ENCODE measurements around the gene PSMD1.
"Not testable (repeated sequence)": the region's sequence is repeated elsewhere in the genome, so short reads cannot be mapped to it uniquely, and the experiment has no call there.

PSMD1 gene

DNA sequence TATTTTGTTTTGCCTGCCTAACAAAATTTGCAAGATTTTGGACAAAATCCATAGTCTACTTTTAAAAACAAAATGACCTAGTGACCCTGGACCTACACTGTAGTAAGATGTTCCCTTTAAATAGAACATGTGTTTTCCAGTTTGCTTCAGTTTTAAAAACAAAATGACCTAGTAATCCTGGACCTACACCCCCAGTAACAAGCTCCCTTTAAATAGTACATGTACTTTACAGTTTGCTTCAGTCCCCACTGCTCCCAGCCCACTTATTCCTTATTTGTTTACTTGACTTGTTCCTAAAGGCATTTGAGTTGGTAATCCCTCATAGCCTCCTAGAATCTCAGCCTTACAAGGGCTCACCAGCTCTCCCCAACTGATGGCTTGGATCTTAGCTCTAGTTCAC lies 102.6 kb downstream of the PSMD1 start:
- no peak for DNase-seq (ENCODE audit: low read depth)

GRCh38 chr2:231160701-231161100 lies 104.0 kb downstream of the PSMD1 start:
- DNase-seq (ENCODE audit: low read depth): no peak

DNA sequence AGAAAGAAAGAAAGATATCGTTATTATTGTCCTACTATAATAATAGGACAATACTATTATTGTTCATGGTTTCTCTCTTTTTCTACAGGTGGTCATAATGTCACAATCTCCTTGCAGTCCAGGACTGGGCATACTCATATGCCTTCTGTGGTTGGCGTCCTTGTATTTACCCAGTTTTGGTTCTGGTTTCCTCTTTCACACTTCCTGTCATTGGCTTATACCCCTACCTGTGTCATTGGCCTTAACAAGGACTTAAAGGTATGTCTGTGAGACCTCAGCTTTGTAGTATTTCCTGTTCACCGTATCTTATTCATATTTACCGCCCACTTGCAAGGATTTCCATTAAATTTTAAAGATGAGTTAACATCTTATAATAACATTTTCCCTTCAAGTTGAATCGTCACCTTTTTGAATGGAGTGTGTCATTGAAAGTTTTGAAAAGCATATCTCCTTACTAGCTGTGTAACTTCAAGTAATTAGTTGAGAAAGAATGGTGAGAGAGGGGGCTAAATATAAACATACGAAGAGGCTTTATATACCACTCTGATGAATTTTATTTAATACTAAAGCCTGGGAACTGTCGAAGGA lies 104.7 kb downstream of the PSMD1 start:
- DNase-seq (ENCODE audit: low read depth): no peak

DNA sequence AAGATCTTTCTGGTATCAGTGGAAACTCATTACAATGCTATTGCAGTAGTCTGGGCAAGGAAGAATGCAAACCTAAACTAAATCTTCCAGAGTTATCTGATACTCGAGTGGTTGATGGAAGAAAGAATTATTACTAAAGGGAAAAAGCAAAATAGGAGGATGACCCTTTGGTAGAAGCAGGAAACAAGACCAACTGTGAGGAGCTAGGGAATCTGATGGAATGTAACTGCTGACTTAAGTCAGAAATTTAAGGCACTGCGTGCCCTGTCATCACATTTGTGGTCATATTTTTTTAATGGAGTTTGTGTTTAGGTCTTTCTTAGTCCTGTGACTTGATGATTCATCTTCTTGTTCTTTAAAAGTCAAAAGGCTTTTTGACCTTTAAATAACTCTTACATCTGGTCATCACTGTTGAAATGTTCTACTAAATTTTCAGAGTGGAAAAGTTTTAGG lies 105.2 kb downstream of the PSMD1 start:
- no peak for DNase-seq (ENCODE audit: low read depth)

- DNase-seq (ENCODE audit: low read depth): no peak
Observed at GRCh38 chr2:231163011-231163410, 106.3 kb downstream of the PSMD1 start.

DNA sequence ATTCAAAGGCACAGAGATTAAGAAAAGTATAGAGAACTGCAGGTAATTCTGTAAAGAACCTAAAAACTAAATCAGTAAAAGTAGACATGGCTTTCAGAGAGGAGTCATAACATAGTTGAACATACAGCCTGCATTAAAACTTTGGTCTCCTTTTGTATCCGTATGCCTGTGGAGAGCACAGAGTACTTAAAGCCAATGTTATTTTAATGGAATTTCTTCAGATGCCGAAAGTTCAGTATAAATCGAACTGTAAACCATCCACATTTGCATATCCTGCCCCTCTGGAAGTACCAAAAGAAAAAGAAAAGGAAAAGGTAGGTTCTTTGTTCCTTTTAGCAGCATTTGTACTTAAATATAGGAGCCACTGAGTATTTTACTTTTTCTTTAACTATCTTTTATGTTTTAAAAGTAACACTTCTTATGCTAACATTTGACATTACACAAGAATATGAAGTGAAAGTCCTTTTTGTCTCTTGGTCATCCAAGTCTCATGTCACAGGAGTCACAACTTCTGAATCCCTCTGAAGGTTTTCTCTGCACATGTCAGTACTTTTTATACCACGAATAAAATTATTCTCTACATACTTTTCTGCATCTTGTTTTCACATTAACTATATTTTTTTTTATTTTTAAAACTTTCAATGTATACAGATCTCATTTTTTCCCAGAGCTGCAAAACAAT lies 106.9 kb downstream of the PSMD1 start:
- no peak for DNase-seq (ENCODE audit: low read depth)

GRCh38 chr2:231167745-231168459 lies 111.2 kb downstream of the PSMD1 start:
- DNase-seq (ENCODE audit: low read depth): no peak

GRCh38 chr2:231168460-231169139 lies 111.9 kb downstream of the PSMD1 start:
- DNase-seq (ENCODE audit: low read depth): no peak

- no peak for DNase-seq (ENCODE audit: low read depth)
Observed at GRCh38 chr2:231169488-231169887, 112.8 kb downstream of the PSMD1 start.

GRCh38 chr2:231170055-231170454 lies 113.4 kb downstream of the PSMD1 start:
- no peak for DNase-seq (ENCODE audit: low read depth)

DNA sequence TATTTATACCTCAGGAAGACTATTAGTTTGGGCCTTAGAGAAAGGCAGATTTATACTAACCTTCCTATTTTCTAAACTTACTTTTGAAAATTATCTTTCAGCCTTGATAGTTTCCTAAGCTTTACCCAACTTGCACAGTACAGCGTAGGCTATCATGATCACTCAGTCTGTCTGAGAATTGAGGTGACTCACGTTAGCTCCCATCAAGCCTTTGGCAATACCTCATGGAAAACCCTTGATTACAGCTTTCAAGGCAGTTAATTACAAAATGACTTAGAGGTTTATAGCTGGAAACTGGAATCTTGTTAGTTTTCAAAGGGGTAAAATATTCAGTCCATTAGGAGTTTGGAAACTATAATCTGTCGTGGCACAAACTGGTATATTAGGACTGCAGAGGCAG lies 115.4 kb downstream of the PSMD1 start:
- no peak for DNase-seq (ENCODE audit: low read depth)

GRCh38 chr2:231174211-231174651 lies 117.6 kb downstream of the PSMD1 start:
- DNase-seq (ENCODE audit: low read depth): no peak

- no peak for DNase-seq (ENCODE audit: low read depth)
Observed at GRCh38 chr2:231176066-231176465, 119.4 kb downstream of the PSMD1 start.

DNA sequence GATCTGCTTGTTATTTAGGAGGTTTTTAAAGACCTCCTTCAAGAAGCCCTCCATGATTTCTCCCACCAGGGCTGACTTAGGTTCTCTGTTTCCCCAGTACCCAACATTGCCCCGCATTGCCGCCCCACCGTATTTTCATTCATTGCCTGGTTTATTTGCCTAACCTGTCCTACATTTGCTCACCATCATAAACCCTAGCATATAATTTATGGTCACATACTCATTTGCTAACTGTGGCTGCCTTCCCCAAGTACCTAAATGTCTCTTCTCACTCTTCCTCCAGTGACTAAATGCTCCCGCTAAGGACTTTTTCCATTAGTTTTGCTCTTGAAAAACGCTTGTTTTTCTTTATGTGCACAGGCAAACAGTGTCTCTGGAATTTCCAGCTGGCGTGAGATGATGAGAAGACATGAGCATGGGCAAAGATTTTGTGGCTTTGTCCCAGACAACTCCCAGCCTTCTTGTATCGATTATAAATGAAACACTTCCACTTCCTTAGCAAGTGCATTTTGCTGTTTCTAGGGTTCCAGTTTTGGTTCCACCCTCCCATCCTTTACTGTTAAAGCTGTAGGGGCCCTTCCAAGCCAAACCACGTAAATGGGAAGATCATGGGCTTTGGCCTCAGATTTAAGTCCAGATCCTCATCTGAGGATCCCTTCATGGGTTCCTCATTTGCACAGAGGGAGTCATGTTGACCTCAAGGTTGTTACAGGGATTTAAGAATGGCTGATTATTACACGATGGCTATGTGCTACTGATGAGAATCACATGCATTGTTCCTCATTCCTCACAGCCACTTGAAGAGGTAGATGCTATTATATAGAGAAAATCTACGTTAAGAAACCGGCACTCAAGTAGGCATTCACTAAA lies 120.7 kb downstream of the PSMD1 start:
- no peak for DNase-seq (ENCODE audit: low read depth)

- not testable (repeated sequence) for DNase-seq (ENCODE audit: low read depth)
Observed at GRCh38 chr2:231178805-231179204, 122.1 kb downstream of the PSMD1 start.

DNA sequence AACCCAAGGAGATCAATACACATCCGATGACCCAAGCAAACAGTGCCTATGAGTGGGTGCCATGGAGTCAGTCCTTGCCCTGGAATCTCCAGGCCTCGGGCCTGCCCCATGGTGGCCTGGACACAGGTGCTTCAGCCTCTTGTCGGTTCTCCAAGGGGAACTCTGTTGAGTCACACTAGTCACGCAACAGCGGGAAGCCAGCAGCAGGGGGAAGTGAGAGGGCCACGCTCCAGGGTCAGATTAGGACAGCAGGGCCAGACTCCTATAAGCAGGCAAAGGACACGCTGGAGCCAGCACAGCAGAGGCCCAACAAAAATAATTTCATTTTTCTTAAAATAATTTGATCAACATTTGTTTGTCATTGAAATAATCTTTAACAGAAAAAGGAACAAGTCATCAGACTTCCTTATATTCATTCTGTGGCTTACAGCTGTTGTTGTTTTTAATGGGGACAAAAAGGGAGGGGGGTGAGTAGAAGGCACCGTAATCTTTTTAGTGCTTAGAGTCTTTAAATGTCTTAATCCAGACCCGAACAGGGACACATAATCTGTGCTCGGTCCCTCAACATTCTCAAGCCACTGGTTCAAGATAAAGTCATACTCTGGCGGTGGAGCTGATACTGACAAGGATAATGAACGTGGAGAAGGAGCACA lies 125.3 kb downstream of the PSMD1 start:
- DNase-seq (ENCODE audit: low read depth): no peak

GRCh38 chr2:231182513-231182899 lies 125.8 kb downstream of the PSMD1 start:
- no peak for DNase-seq (ENCODE audit: low read depth)

- no peak for DNase-seq (ENCODE audit: low read depth)
Observed at GRCh38 chr2:231183851-231184250, 127.2 kb downstream of the PSMD1 start.

GRCh38 chr2:231184319-231184718 lies 127.7 kb downstream of the PSMD1 start:
- no peak for DNase-seq (ENCODE audit: low read depth)

DNA sequence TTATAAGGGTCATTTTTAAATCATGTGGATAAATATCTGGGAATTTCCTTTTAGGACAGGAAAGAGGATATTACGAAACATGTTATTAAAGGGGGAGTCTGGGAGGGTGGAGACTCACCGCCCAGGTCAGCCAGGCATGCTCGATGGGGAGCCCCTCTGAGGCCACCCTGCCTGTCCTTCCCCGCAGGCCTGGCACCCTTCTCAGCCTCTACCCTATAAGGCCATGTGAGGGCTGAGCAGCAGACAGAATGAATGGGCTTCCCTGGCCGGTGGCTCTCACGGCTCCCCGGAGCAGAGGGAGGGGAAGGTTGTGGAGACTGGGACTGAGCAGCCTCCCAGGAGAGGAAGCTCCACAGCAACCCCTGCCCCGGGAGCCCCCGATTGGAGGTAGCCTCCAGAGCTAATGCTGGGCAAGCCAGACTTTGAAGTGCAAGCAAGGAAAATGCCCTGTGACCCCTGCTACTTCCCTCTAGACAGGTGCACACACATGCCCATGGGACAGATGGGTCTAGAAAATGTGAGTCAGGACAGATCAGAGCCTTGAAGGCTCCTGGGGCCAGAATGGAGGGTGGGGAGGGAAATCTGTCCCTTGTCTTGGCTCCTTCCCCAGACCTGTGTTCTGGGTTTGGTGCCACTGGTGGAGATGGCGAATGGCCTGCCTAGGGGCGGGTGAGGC lies 128.5 kb downstream of the PSMD1 start:
- no peak for DNase-seq (ENCODE audit: low read depth)

GRCh38 chr2:231185886-231186285 lies 129.2 kb downstream of the PSMD1 start:
- DNase-seq (ENCODE audit: low read depth): no peak

All from activated T-cell treated with anti-CD3 and anti-CD28 coated beads for 48 hours (primary cell).